GM21526 (cell line): ENCODE measurements around the gene DGKE.

Source experiments
- ATAC-seq: cut with Tn5 transposase; IDR thresholded peaks from one replicate; pipeline ENCODE4 v1.9.1; 2021; ENCODE audit warnings: moderate library complexity; ENCODE audit not compliant: unreplicated experiment, low FRiP score

DGKE gene

GRCh38 chr17:56833809-56834379 lies at the start of gene DGKE, which contains the start of gene C17orf67:
Gene DGKE (plus strand): TSS chr17:56834151. CDS start chr17:56834796, 645 bp downstream.
Gene C17orf67 (minus strand): TSS chr17:56833920. CDS start chr17:56815810, 18,110 bp downstream.
- ATAC-seq: peak; percentile 58

GRCh38 chr17:56785405-56785804 lies 48.5 kb upstream of the DGKE start:
- ATAC-seq: no peak

GRCh38 chr17:56785997-56786680 lies 47.8 kb upstream of the DGKE start:
- no peak for ATAC-seq

- peak; percentile 61 for ATAC-seq
These were observed 46.9 kb upstream of the DGKE start for GRCh38 chr17:56786989-56787482.

- no peak for ATAC-seq
These were observed 41.7 kb upstream of the DGKE start for GRCh38 chr17:56792267-56792666.

- no peak for ATAC-seq
These were observed 40.4 kb upstream of the DGKE start for GRCh38 chr17:56793531-56793930.

GRCh38 chr17:56793957-56794356 lies 40.0 kb upstream of the DGKE start:
- no peak for ATAC-seq

GRCh38 chr17:56795221-56795865 lies 38.6 kb upstream of the DGKE start:
- ATAC-seq: no peak

GRCh38 chr17:56796536-56796935 lies 37.4 kb upstream of the DGKE start:
- no peak for ATAC-seq

GRCh38 chr17:56798916-56799315 lies 35.0 kb upstream of the DGKE start:
- no peak for ATAC-seq

GRCh38 chr17:56801459-56802178 lies 32.3 kb upstream of the DGKE start:
- no peak for ATAC-seq

GRCh38 chr17:56803071-56803470 lies 30.9 kb upstream of the DGKE start:
- ATAC-seq: no peak

- ATAC-seq: no peak
These were observed 29.5 kb upstream of the DGKE start for GRCh38 chr17:56804454-56804853.

GRCh38 chr17:56806949-56807348 lies 27.0 kb upstream of the DGKE start:
- no peak for ATAC-seq

GRCh38 chr17:56807723-56808122 lies 26.2 kb upstream of the DGKE start:
- ATAC-seq: no peak

GRCh38 chr17:56808503-56808902 lies 25.4 kb upstream of the DGKE start:
- ATAC-seq: no peak

GRCh38 chr17:56809106-56809819 lies 24.7 kb upstream of the DGKE start:
- no peak for ATAC-seq

- ATAC-seq: no peak
These were observed 24.2 kb upstream of the DGKE start for GRCh38 chr17:56809820-56810179.

GRCh38 chr17:56810343-56810742 lies 23.6 kb upstream of the DGKE start:
- no peak for ATAC-seq
